ENCODE data around the gene IGFBP4. TPM values are rescaled to one million over a fixed set of nuclear protein-coding genes. Genes with fewer than 3 reads are reported as not detected.

Gene IGFBP4
- total and polyA plus RNA-seq, 9 donors: 105 to 325 (median 273) TPM

DNA sequence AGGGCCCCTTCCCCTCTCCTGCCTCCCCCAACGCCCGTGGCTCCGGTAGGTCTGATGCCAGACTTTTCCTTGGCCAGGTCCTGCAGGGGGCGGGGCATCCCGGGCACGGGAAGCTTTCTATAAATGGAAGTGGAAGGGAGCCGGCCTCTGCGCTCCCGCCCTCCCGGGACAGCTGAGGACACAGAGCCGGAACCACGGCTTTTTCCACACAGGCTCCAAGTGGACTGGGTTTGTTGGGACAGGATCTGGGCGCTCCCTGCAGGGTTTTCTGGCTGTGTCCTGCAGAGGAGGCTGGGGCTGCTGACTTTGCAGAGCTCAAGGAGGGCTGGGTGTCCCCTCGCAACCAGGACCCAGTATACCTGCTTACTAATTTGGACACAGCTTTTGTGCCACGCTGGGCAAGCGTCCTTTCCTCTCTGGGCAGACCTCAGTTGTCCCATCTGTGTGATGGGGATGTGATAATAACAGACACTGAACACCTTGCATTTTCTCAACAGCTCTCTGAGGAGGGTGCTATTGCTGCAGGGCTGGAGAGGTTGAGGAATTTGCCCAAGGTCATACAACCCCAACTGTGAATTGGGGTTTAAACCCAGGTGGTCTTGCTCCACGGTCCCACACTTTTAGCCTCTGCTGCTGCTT, 56.4 kb downstream of the IGFBP4 start:
- Histone ChIP-seq H3K4me1 (ENCODE audit: control insufficient read depth, insufficient read depth, low read length) (peaks cover 16% of the 10 kb centered on the region), H3K36me3 (ENCODE audit: control insufficient read depth, insufficient read depth, low read length) (no peaks in the 10 kb centered on the region), H3K27ac (ENCODE audit: low read length) (no peak overlapping the region), H3K27me3 (ENCODE audit: control insufficient read depth, insufficient read depth, low read length) (no peaks in the 10 kb centered on the region), H3K4me3 (ENCODE audit: low read length) (no peak overlapping the region), H3K9me3 (replicated peaks; ENCODE audit: control insufficient read depth, low read depth, low read length) (peaks cover 4% of the 10 kb centered on the region)
- peak; percentile 79 for DNase-seq
- 14% methylated on average over 7 of the region's 17 CpGs for WGBS (ENCODE audit: insufficient coverage)

DNA sequence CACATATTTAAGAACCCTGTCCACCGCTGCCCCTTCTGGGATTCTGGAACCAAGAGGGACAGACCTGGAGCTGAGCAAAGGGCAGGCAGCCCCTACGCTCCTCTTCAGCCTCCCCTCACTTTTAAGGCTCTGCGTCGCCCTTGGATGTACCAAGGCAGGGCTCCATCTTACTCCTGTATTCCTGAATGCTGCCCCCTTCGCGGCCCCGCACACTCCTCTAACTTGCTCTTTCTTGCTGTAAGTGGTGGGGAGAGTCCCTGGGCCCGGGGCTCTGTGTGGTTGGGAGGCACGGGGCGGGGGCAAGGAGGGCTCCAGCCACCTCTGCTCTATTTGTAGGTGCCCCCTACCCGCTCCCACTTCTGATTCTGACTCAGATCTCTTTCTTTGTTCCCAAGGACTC, 56.9 kb downstream of the IGFBP4 start:
- Histone ChIP-seq H3K9me3 (replicated peaks; ENCODE audit: control insufficient read depth, low read depth, low read length) (peaks cover 4% of the 10 kb centered on the region), H3K4me3 (ENCODE audit: low read length) (no peak overlapping the region), H3K4me1 (ENCODE audit: control insufficient read depth, insufficient read depth, low read length) (peaks cover 16% of the 10 kb centered on the region), H3K36me3 (ENCODE audit: control insufficient read depth, insufficient read depth, low read length) (no peaks in the 10 kb centered on the region), H3K27me3 (ENCODE audit: control insufficient read depth, insufficient read depth, low read length) (no peaks in the 10 kb centered on the region), H3K27ac (ENCODE audit: low read length) (no peak overlapping the region)
- WGBS (ENCODE audit: insufficient coverage): 100% methylated on average over 1 of the region's 11 CpGs
- no peak for DNase-seq

- DNase-seq: no peak
- peaks cover 16% of the 10 kb centered on the region for H3K4me1 ChIP-seq (ENCODE audit: control insufficient read depth, insufficient read depth, low read length)
- no peaks in the 10 kb centered on the region for H3K27me3 ChIP-seq (ENCODE audit: control insufficient read depth, insufficient read depth, low read length)
- 100% methylated on average over 2 of the region's 10 CpGs for WGBS (ENCODE audit: insufficient coverage)
- no peaks in the 10 kb centered on the region for H3K36me3 ChIP-seq (ENCODE audit: control insufficient read depth, insufficient read depth, low read length)
- no peak overlapping the region for H3K27ac ChIP-seq (ENCODE audit: low read length)
- peaks cover 4% of the 10 kb centered on the region for H3K9me3 ChIP-seq (replicated peaks; ENCODE audit: control insufficient read depth, low read depth, low read length)
- no peak overlapping the region for H3K4me3 ChIP-seq (ENCODE audit: low read length)
Observed at GRCh38 chr17:40500709-40501108, 57.5 kb downstream of the IGFBP4 start.

GRCh38 chr17:40501499-40501911, 58.3 kb downstream of the IGFBP4 start, which contains the start of gene TNS4:
Gene TNS4, minus strand, starts transcription at chr17:40501623. Its CDS starts 5,198 bp downstream, at chr17:40496425.
- H3K27me3 ChIP-seq (ENCODE audit: control insufficient read depth, insufficient read depth, low read length): peaks cover 3% of the 10 kb centered on the region
- no peak for DNase-seq
- H3K4me1 ChIP-seq (ENCODE audit: control insufficient read depth, insufficient read depth, low read length): peaks cover 16% of the 10 kb centered on the region
- no peak within 1 kb of the TSS for H3K4me3 ChIP-seq (ENCODE audit: low read length)
- H3K36me3 ChIP-seq (ENCODE audit: control insufficient read depth, insufficient read depth, low read length): no peaks in the 10 kb centered on the region
- peaks cover 4% of the 10 kb centered on the region for H3K9me3 ChIP-seq (replicated peaks; ENCODE audit: control insufficient read depth, low read depth, low read length)
- WGBS (ENCODE audit: insufficient coverage): 53% methylated on average over 2 of the region's 7 CpGs
- H3K27ac ChIP-seq (ENCODE audit: low read length): no peak within 1 kb of the TSS

DNA sequence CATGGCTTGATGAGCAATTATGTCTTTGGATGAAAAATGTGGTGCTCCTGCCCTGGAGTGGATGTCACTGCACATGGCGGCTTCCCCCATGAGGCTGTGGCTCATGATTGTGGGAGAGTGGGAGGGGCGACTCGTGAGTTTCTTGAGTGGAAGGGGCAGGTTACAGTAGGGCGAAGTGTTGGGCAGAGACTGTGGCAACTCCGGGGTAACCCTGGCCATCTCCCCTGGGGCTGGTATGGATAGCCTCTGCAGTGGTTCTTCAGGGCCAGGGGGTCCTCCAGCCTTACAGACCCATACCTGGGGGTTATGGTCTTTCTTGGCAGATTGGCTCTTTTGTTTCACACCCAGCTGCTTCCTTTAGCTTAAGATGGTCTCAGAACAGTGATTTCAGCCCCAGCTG, 59.5 kb downstream of the IGFBP4 start:
- DNase-seq: no peak
- H3K27me3 ChIP-seq (ENCODE audit: control insufficient read depth, insufficient read depth, low read length): peaks cover 3% of the 10 kb centered on the region
- no peak overlapping the region for H3K27ac ChIP-seq (ENCODE audit: low read length)
- no peaks in the 10 kb centered on the region for H3K36me3 ChIP-seq (ENCODE audit: control insufficient read depth, insufficient read depth, low read length)
- peaks cover 4% of the 10 kb centered on the region for H3K9me3 ChIP-seq (replicated peaks; ENCODE audit: control insufficient read depth, low read depth, low read length)
- H3K4me3 ChIP-seq (ENCODE audit: low read length): no peak overlapping the region
- H3K4me1 ChIP-seq (ENCODE audit: control insufficient read depth, insufficient read depth, low read length): peaks cover 16% of the 10 kb centered on the region
- 98% methylated on average over 5 of the region's 5 CpGs for WGBS (ENCODE audit: insufficient coverage)

DNA sequence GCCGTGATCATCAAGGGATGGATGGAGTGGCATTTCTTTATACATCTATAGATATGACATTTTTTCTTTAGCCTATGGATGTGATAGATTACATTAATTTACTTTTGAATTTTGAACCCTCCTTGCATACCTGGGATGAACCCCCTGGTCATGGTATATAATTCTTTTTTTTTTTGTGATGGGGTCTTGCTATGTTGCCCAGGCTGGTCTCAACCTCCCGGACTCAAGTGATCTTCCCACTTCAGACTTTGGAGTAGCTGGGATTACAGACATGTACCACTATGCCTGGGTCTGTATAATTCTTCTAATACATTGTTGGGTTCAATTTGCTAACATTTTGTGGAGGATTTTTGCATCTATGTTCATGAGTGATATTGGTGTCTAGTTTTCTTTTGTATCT, 59.9 kb downstream of the IGFBP4 start:
- WGBS (ENCODE audit: insufficient coverage): no CpG with 5 or more reads among the region's 2 CpGs
- DNase-seq: no peak
- Histone ChIP-seq H3K36me3 (ENCODE audit: control insufficient read depth, insufficient read depth, low read length) (no peaks in the 10 kb centered on the region), H3K9me3 (replicated peaks; ENCODE audit: control insufficient read depth, low read depth, low read length) (peaks cover 4% of the 10 kb centered on the region), H3K4me3 (ENCODE audit: low read length) (no peak overlapping the region), H3K4me1 (ENCODE audit: control insufficient read depth, insufficient read depth, low read length) (peaks cover 16% of the 10 kb centered on the region), H3K27ac (ENCODE audit: low read length) (no peak overlapping the region), H3K27me3 (ENCODE audit: control insufficient read depth, insufficient read depth, low read length) (peaks cover 3% of the 10 kb centered on the region)

GRCh38 chr17:40506786-40507185, 63.5 kb downstream of the IGFBP4 start:
- peaks cover 2% of the 10 kb centered on the region for H3K4me1 ChIP-seq (ENCODE audit: control insufficient read depth, insufficient read depth, low read length)
- peaks cover 4% of the 10 kb centered on the region for H3K9me3 ChIP-seq (replicated peaks; ENCODE audit: control insufficient read depth, low read depth, low read length)
- H3K4me3 ChIP-seq (ENCODE audit: low read length): no peak overlapping the region
- no peaks in the 10 kb centered on the region for H3K36me3 ChIP-seq (ENCODE audit: control insufficient read depth, insufficient read depth, low read length)
- 21% methylated on average over 2 of the region's 5 CpGs for WGBS (ENCODE audit: insufficient coverage)
- H3K27me3 ChIP-seq (ENCODE audit: control insufficient read depth, insufficient read depth, low read length): peaks cover 3% of the 10 kb centered on the region
- peak; percentile 47 for DNase-seq
- H3K27ac ChIP-seq (ENCODE audit: low read length): no peak overlapping the region

Other genes with a start within 250 kb of the IGFBP4 start
- 4.6 TPM for gene WIPF2, start 224.1 kb upstream of the IGFBP4 start, total RNA-seq
- 10 to 100 TPM; 11.0 to 18.0 (median 14.6) TPM for gene WIPF2, start 224.1 kb upstream of the IGFBP4 start, polyA plus RNA-seq (ENCODE audit: insufficient read depth in 1 of 8, insufficient read length in 8 of 8, low replicate concordance in 1 of 8)
- 8.2 TPM for gene CDC6, start 155.6 kb upstream of the IGFBP4 start, total RNA-seq
- 10 to 100 TPM in 6 of 8 donors, 1 to 10 TPM in 2; 8.9 to 17.0 (median 12.0) TPM for gene CDC6, start 155.6 kb upstream of the IGFBP4 start, polyA plus RNA-seq (ENCODE audit: insufficient read depth in 1 of 8, insufficient read length in 8 of 8, low replicate concordance in 1 of 8)
- 28.2 TPM for gene RARA, start 134.3 kb upstream of the IGFBP4 start, total RNA-seq
- 10 to 100 TPM; 53.3 to 77.2 (median 66.1) TPM for gene RARA, start 134.3 kb upstream of the IGFBP4 start, polyA plus RNA-seq (ENCODE audit: insufficient read depth in 1 of 8, insufficient read length in 8 of 8, low replicate concordance in 1 of 8)
- 0.18 TPM for gene GJD3, start 78.7 kb upstream of the IGFBP4 start, total RNA-seq
- under 1 TPM in 7 of 8 donors, not detected in 1; 0.17 to 0.87 (median 0.29) TPM for gene GJD3, start 78.7 kb upstream of the IGFBP4 start, polyA plus RNA-seq (ENCODE audit: insufficient read depth in 1 of 8, insufficient read length in 8 of 8, low replicate concordance in 1 of 8)
- gene TOP2A, start 25.6 kb upstream of the IGFBP4 start, total RNA-seq: 45.9 TPM
- gene TOP2A, start 25.6 kb upstream of the IGFBP4 start, polyA plus RNA-seq (ENCODE audit: insufficient read depth in 1 of 8, insufficient read length in 8 of 8, low replicate concordance in 1 of 8): 100 to 1,000 TPM in 1 of 8 donors, 10 to 100 TPM in 7; 58.3 to 113 (median 80.9) TPM
- not detected for gene TNS4, start 58.2 kb downstream of the IGFBP4 start, total RNA-seq
- gene TNS4, start 58.2 kb downstream of the IGFBP4 start, polyA plus RNA-seq (ENCODE audit: insufficient read depth in 1 of 8, insufficient read length in 8 of 8, low replicate concordance in 1 of 8): 1 to 10 TPM in 1 of 8 donors, under 1 TPM in 4, not detected in 3; 0.05 to 1.6 (median 0.16) TPM
- 0.09 TPM for gene CCR7, start 122.0 kb downstream of the IGFBP4 start, total RNA-seq
- gene CCR7, start 122.0 kb downstream of the IGFBP4 start, polyA plus RNA-seq (ENCODE audit: insufficient read depth in 1 of 8, insufficient read length in 8 of 8, low replicate concordance in 1 of 8): under 1 TPM; 0.17 to 0.35 (median 0.27) TPM
- gene SMARCE1, start 204.4 kb downstream of the IGFBP4 start, total RNA-seq: 93.2 TPM
- 100 to 1,000 TPM; 116 to 154 (median 124) TPM for gene SMARCE1, start 204.4 kb downstream of the IGFBP4 start, polyA plus RNA-seq (ENCODE audit: insufficient read depth in 1 of 8, insufficient read length in 8 of 8, low replicate concordance in 1 of 8)
- gene KRT222, start 221.7 kb downstream of the IGFBP4 start, total RNA-seq: 1.3 TPM
- under 1 TPM in 7 of 8 donors, not detected in 1; 0.04 to 0.59 (median 0.23) TPM for gene KRT222, start 221.7 kb downstream of the IGFBP4 start, polyA plus RNA-seq (ENCODE audit: insufficient read depth in 1 of 8, insufficient read length in 8 of 8, low replicate concordance in 1 of 8)

Data from muscle of leg (tissue), 11 donors.